Measurements from ENCODE around the gene E2F7. TPM values are rescaled to one million over a fixed set of nuclear protein-coding genes. Genes with fewer than 3 reads are reported as not detected.
A peak's percentile ranks its signal among the peaks of the same experiment; 100 is the strongest.

Gene E2F7
- polyA plus RNA-seq, 1 of the 3 experiments (the other 2 are of a cell fraction): 8.8 TPM

DNA sequence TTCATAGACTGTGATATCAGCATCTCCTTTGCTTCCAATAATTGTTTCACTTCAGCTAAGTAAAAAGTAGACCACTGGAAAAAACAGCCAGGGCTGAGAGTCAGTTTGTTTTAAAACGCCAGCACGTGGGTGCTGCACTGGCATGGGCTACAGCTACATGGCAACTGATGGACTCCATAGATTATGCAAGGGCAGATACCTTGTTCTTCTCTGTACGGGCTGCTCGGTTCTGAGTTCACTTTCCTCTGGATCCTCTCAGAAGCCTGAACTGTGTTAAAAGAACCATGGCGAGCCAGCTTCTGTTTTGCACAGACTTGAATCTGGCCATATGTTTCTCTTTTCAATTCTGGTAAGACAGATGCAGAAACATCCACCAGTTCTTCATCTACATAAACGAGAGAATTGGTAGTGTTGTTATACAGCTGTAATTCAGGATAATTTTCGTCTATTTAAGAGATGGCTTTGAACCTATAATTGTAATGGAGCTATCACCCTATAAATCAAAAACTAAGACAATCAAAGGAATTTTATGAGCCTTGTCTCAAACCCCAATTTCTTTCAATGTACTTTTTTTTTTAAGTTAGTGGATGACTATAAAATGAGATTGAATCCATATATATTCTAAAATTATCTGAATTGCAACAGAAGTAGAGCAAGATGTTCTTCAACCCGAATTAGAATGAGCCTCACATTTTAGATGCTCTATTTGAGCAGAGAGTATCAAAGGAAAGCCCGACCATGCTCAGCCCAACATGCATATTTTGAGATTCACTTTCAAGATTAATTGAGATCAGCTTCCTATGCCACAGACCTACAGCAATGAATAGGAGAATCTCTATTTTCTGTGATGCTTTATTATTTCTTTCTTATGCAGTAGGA lies 31.5 kb downstream of the E2F7 start (continued):
- no peak for TF ChIP-seq RAD21 (IDR thresholded peaks at IDR 0.05; ENCODE audit: low read length)
- TF ChIP-seq MEF2A (IDR thresholded peaks at IDR 0.05; ENCODE audit: borderline replicate concordance, low read depth): no peak
- TF ChIP-seq GATA2 (CRISPR knock-in tag; IDR thresholded peaks at IDR 0.05): no peak
- TF ChIP-seq POLR2AphosphoS5 (IDR thresholded peaks at IDR 0.05; ENCODE audit: low read depth, low read length): no peak
- TF ChIP-seq TEAD4 (IDR thresholded peaks at IDR 0.05; ENCODE audit: borderline replicate concordance, insufficient read depth): no peak

DNA sequence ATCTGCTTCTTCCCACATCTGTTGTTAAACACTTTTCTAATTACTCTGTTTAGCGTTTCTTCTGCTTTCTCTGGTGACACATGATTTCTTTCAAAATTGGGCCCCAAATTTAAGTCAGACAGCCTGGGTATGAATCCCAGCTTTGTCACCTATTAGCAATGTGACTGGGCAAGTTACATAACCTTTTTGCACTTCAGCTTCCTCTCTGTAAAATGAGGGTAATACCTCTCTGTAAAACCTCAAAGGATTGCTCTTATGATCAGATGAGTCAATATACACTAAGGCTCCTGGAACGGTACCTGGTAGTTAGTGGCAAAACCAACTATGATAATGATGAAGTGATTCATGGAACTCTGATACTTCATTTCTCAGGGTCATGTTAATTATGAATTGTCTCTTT lies 33.0 kb downstream of the E2F7 start:
- peak overlapping the region; percentile 14; the same call in 1 of the 2 replicates for H3K9ac ChIP-seq
- no peaks in the 10 kb centered on the region for H3K27me3 ChIP-seq (ENCODE audit: insufficient read depth)
- H2AFZ ChIP-seq (ENCODE audit: low read depth): no peak overlapping the region
- H4K20me1 ChIP-seq (ENCODE audit: insufficient read depth): no peaks in the 10 kb centered on the region; the same call in 1 of the 2 replicates
- no peaks in the 10 kb centered on the region for H3K9me2 ChIP-seq
- no peak for DNase-seq
- peak overlapping the region; percentile 31 to 80; a peak in 3 of 4 replicates for H3K27ac ChIP-seq (ENCODE audit: low read depth in 2 of 2, low read length in 1 of 2)
- peaks cover 31 to 88% of the 10 kb centered on the region in 2 experiments for H3K36me3 ChIP-seq (replicated peaks in 1 of 2; ENCODE audit: control insufficient read depth in 1 of 2, insufficient read depth in 2 of 2, low read length in 1 of 2)
- peaks cover 58% of the 10 kb centered on the region for H3K79me2 ChIP-seq (ENCODE audit: insufficient read depth)
- H3K4me3 ChIP-seq (ENCODE audit: low read depth in 2 of 2, low read length in 1 of 2): no peak overlapping the region
- H3K4me1 ChIP-seq (ENCODE audit: control insufficient read depth in 1 of 2, insufficient read depth in 2 of 2, low read depth in 1 of 2, low read length in 1 of 2): peaks cover 9 to 15% of the 10 kb centered on the region in 2 experiments; a peak in 1 of 4 replicates
- H3K4me2 ChIP-seq: peak overlapping the region; percentile 50
- H3K9me3 ChIP-seq: no peaks in the 10 kb centered on the region
- WGBS (ENCODE audit: low lambda C conversion rate): 53% methylated on average over 2 of the region's 2 CpGs
- TF ChIP-seq NFIC (IDR thresholded peaks at IDR 0.05; ENCODE audit: borderline replicate concordance) (no peak), MXI1 (IDR thresholded peaks at IDR 0.05; ENCODE audit: low read depth, low read length) (no peak), GABPA (IDR thresholded peaks at IDR 0.05; ENCODE audit: low read depth) (no peak), EP300 (IDR thresholded peaks at IDR 0.05; ENCODE audit: borderline replicate concordance in 1 of 2, low read depth in 1 of 2, low read length in 1 of 2) (0 out of 4 replicates have a peak, but pooled peaks of 1 of the 2 experiments have one; percentile 15), FOSL2 (IDR thresholded peaks at IDR 0.05; ENCODE audit: borderline replicate concordance, low read depth) (peak; percentile 64; the same call in 1 of the 2 replicates)
- TF ChIP-seq, protein P1, sequence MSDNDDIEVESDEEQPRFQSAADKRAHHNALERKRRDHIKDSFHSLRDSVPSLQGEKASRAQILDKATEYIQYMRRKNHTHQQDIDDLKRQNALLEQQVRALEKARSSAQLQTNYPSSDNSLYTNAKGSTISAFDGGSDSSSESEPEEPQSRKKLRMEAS (IDR thresholded peaks at IDR 0.05; ENCODE audit: low read depth): no peak
- POLR2A ChIA-PET: no interaction called here
- peaks cover 41% of the 10 kb centered on the region for H3F3A ChIP-seq (replicated peaks; ENCODE audit: insufficient read depth)
- CTCF ChIA-PET: interaction anchor here (0.5 to 1.9 kb wide), 3 partner anchors 18 to 766 kb away, joined by 3 to 7 read pairs (median 3); no protein-coding TSS in a partner anchor

DNA sequence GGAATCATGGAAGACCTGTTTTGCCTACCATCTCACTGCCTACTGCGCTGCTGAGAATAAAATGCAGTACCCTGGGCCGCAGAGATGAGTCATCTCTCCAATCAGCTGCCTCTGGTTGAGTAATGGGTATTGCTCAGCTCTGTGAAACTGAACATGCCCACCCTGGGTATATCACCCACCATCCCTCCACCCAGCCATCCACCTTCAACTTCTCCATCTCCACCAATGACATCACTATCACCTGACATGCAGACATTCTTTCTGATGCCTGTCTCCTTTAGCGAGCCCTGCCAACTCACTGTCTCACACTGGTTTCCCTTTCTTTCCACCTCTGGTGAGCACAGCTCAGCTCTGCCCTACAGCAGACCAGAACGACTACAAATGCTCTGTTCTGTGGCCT lies 33.6 kb downstream of the E2F7 start:
- H3K9me3 ChIP-seq: no peaks in the 10 kb centered on the region
- TF ChIP-seq, protein P2, sequence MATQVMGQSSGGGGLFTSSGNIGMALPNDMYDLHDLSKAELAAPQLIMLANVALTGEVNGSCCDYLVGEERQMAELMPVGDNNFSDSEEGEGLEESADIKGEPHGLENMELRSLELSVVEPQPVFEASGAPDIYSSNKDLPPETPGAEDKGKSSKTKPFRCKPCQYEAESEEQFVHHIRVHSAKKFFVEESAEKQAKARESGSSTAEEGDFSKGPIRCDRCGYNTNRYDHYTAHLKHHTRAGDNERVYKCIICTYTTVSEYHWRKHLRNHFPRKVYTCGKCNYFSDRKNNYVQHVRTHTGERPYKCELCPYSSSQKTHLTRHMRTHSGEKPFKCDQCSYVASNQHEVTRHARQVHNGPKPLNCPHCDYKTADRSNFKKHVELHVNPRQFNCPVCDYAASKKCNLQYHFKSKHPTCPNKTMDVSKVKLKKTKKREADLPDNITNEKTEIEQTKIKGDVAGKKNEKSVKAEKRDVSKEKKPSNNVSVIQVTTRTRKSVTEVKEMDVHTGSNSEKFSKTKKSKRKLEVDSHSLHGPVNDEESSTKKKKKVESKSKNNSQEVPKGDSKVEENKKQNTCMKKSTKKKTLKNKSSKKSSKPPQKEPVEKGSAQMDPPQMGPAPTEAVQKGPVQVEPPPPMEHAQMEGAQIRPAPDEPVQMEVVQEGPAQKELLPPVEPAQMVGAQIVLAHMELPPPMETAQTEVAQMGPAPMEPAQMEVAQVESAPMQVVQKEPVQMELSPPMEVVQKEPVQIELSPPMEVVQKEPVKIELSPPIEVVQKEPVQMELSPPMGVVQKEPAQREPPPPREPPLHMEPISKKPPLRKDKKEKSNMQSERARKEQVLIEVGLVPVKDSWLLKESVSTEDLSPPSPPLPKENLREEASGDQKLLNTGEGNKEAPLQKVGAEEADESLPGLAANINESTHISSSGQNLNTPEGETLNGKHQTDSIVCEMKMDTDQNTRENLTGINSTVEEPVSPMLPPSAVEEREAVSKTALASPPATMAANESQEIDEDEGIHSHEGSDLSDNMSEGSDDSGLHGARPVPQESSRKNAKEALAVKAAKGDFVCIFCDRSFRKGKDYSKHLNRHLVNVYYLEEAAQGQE (IDR thresholded peaks at IDR 0.05; ENCODE audit: low read depth, low read length): no peak
- TF ChIP-seq, protein P3, sequence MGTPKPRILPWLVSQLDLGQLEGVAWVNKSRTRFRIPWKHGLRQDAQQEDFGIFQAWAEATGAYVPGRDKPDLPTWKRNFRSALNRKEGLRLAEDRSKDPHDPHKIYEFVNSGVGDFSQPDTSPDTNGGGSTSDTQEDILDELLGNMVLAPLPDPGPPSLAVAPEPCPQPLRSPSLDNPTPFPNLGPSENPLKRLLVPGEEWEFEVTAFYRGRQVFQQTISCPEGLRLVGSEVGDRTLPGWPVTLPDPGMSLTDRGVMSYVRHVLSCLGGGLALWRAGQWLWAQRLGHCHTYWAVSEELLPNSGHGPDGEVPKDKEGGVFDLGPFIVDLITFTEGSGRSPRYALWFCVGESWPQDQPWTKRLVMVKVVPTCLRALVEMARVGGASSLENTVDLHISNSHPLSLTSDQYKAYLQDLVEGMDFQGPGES (IDR thresholded peaks at IDR 0.05; ENCODE audit: low read depth, low read length): no peak
- TF ChIP-seq NFIC (IDR thresholded peaks at IDR 0.05; ENCODE audit: borderline replicate concordance) (peak; percentile 18; the same call in 1 of the 2 replicates), FOXJ3 (CRISPR knock-in tag; IDR thresholded peaks at IDR 0.05) (no peak), FOSL2 (IDR thresholded peaks at IDR 0.05; ENCODE audit: borderline replicate concordance, low read depth) (peak; percentile 87), SIN3A (IDR thresholded peaks at IDR 0.05; ENCODE audit: borderline replicate concordance, low read depth, low read length) (no peak), TCF12 (IDR thresholded peaks at IDR 0.05) (peak; percentile 60), RAD21 (IDR thresholded peaks at IDR 0.05; ENCODE audit: low read length) (no peak), EP300 (IDR thresholded peaks at IDR 0.05; ENCODE audit: borderline replicate concordance in 1 of 2, low read depth in 1 of 2, low read length in 1 of 2) (no peak; a peak in 1 of 4 replicates)
- TF ChIP-seq, protein P1 (IDR thresholded peaks at IDR 0.05; ENCODE audit: low read depth): no peak; the same call in 1 of the 2 replicates

More for the DNA sequence above, 33.6 kb downstream of the E2F7 start:
- H4K20me1 ChIP-seq (ENCODE audit: insufficient read depth): no peaks in the 10 kb centered on the region; the same call in 1 of the 2 replicates
- H2AFZ ChIP-seq (ENCODE audit: low read depth): no peak overlapping the region
- peak overlapping the region; percentile 31 to 80; a peak in 2 of 4 replicates for H3K27ac ChIP-seq (ENCODE audit: low read depth in 2 of 2, low read length in 1 of 2)
- POLR2A ChIA-PET: no interaction called here
- no peaks in the 10 kb centered on the region for H3K27me3 ChIP-seq (ENCODE audit: insufficient read depth)
- H3K9me2 ChIP-seq: no peaks in the 10 kb centered on the region
- CTCF ChIA-PET: interaction anchor here (1.9 kb wide), 1 partner anchor 18 kb away, joined by 7 read pairs; no protein-coding TSS in a partner anchor
- peaks cover 42% of the 10 kb centered on the region for H3F3A ChIP-seq (replicated peaks; ENCODE audit: insufficient read depth)
- H3K36me3 ChIP-seq (replicated peaks in 1 of 2; ENCODE audit: control insufficient read depth in 1 of 2, insufficient read depth in 2 of 2, low read length in 1 of 2): peaks cover 31 to 89% of the 10 kb centered on the region in 2 experiments
- peaks cover 54% of the 10 kb centered on the region; the same call in 1 of the 2 replicates for H3K79me2 ChIP-seq (ENCODE audit: insufficient read depth)
- H3K4me3 ChIP-seq (ENCODE audit: low read depth in 2 of 2, low read length in 1 of 2): no peak overlapping the region
- H3K4me2 ChIP-seq: peak overlapping the region; percentile 50
- peak; percentile 12 for DNase-seq
- H3K4me1 ChIP-seq (ENCODE audit: control insufficient read depth in 1 of 2, insufficient read depth in 2 of 2, low read depth in 1 of 2, low read length in 1 of 2): peaks cover 9 to 15% of the 10 kb centered on the region in 2 experiments; a peak in 1 of 4 replicates
- 70% methylated on average over 4 of the region's 4 CpGs for WGBS (ENCODE audit: low lambda C conversion rate)
- H3K9ac ChIP-seq: peak overlapping the region; percentile 14; the same call in 1 of the 2 replicates

Data from SK-N-SH (cell line).